HG03457 (cell line): ENCODE measurements around the gene TMEM167B.
"Not testable (repeated sequence)": the region's sequence is repeated elsewhere in the genome, so short reads cannot be mapped to it uniquely, and the experiment has no call there.

ENCODE experiments used
- ATAC-seq: cut with Tn5 transposase; IDR thresholded peaks from one replicate; pipeline ENCODE4 v1.9.1; 2021; ENCODE audit warnings: moderate number of reproducible peaks; ENCODE audit not compliant: unreplicated experiment

Gene TMEM167B

DNA sequence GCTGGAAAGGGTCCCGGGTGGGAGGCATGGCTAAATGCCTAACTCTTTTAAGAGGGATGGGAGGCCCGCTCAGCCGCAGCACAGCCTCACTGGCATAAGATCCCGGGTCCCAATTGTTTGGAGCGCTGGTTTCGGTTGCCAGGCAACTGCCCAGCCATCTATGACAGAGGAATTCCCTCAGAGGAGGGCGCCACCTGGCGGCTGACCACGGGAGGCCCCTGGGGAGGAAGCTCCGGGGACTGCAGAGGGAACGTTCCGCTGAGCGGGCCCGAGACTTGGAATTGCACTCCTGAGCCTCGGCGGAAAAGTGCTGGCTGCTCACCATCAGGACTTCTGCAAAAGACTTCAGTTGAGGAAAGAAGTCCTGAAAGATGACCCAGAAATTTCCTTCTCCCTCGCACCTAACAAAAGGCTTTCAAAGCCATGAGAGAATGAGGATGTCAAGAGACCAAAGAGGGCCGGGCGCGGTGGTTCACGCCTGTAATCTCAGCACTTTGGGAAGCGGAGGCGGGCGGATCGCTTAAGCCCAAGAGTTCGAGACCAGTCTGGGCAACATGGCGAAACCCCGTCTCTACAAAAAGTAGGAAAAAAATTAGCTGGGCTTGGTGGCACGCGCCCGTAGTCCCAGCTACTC is 22.2 kb downstream of the TMEM167B start:
- no peak for ATAC-seq

DNA sequence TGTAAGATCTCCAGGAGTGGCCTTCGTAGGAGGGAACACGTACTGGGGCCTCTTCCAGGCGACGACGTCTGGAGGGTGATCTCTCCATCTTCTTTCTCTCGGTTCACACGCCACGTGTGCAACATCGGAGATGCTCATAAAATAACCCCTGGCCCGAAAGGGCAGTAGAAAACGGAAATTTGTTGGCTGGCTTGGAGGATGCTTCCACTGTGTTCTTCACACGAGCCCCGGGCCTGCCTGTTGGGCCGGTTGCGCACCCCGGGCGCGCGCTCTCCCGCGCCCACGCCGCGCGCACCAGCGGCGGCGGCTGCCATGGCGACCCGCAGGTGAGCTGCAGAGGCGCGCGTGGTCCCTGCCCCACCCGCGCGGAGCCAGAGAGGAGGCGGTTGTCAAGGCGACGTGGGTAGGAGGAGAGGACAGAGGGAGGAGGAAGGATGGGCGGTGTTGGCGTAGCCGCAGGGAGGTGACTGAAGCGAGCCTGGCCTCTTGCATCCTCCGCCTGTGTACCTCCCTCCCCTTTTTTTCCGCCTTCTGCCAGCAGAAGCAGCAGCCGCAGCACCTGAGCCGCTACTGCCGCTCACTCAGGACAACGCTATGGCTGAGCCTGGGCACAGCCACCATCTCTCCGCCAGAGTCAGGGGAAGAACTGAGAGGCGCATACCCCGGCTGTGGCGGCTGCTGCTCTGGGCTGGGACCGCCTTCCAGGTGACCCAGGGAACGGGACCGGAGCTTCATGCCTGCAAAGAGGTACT is 23.2 kb downstream of the TMEM167B start, which contains the start of gene ELAPOR1:
TSS of gene ELAPOR1 (plus strand) at position 526 of the 752 bp plus-strand sequence. CDS start at position 595, 69 bp downstream.
- ATAC-seq = peak; percentile 48

DNA sequence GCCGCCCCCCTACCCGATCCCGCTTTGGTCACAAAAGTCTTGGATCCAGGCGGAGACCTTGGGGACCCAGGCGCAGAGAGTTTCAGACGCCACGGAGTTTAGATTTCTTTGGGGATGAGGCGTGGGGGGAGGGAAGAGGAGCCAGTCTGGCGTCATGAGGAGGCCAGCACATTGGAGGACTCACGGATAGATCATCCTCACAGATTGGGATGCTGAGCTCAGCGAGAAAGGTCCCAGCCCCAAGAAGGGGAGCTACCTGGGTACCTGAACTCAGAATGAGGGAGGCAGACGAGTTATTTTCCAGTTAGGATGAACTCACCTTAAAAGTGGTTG is 23.7 kb downstream of the TMEM167B start:
- ATAC-seq = no peak

DNA sequence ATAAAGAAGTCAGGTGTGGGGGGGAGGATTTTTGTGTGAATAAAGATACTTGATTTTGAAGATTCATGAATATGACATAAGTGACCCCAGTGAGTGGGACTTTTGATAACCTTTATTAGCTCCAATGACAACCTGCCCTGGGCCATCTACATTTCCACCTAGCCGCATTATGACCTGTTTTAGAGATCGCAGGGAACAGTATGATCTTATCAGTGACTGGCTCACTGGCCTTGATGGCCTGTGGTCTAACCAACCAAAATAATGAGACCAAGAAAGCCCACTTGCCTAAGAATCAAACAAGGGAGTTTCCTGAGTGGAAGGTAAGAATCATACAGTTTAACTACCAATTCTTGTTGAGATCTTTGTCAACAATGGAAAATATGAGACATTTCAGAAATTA is 25.1 kb downstream of the TMEM167B start:
- ATAC-seq = no peak

DNA sequence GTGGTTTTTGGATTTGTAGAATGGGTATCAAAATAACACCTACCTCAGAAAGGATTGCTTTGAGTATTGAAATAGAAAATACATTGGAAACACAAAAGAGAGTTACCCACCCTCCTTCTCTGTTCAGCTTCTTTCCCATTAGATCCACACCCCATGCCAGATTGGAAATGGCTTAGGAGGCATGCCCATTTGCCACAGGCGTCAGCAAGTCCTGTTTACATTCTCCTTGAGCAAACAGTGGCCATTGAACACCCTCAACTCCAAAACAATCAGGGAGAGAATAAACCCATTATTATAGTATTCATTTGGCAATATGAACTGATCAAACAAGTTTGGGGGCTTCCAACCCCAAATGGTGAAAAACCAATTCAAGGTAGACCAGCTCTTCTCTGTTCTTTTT is 25.7 kb downstream of the TMEM167B start:
- no peak for ATAC-seq

DNA sequence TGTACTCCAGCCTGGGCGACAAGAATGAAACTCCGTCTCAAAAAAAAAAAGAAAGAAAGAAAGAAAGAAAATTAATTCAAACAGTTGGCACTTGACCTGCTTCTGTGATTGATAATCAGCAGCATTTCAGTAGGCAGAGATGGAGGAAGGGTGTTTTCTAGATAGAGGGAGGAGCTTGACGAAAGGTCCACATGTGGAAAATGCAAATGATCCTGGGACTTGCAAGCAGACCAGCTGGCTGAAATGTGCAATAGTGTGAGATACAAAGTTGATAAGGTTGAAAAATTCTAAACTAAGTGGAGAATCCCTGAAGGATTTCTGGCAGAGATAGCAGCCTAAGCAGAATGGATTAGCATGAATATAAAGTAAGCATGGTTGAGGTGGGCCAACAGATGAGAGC is 27.5 kb downstream of the TMEM167B start:
- no peak for ATAC-seq

DNA sequence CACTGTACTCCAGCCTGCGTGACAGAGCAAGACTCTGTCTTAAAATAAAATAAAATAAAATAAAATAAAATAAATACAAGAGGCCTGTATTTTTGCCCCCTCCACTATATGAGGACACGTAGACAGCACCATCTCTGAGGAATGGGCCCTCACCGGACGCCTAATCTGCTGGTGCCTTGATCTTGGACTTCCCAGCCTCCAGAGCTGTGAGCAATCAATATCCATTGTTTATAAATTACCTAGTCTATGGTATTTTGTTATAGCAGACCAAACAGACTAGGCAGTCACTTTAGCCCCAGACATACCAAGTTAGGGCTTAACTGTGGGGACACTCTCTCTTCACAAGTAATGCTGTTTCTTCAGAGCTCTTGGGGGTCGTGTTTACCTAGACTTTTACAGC is 29.8 kb downstream of the TMEM167B start:
- ATAC-seq = no peak

DNA sequence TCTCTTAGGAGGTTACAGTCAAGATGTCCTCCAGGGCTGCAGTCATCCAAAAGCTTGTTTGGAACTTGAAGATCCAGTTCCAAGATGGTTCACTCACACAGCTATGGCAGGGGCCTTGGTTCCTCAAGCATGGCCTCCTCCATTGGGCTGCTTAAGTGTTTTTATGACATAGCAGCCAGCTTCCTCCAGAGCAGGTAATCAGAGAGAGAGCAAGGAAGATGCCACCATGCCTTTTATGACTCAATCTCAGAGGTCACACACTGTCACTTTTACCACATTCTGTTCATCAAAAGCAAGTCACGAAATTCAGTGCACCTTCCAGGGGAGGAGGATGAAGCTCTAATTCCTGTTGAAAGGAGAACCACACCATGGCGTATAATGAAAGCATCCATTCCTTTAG is 40.5 kb downstream of the TMEM167B start:
- no peak for ATAC-seq

DNA sequence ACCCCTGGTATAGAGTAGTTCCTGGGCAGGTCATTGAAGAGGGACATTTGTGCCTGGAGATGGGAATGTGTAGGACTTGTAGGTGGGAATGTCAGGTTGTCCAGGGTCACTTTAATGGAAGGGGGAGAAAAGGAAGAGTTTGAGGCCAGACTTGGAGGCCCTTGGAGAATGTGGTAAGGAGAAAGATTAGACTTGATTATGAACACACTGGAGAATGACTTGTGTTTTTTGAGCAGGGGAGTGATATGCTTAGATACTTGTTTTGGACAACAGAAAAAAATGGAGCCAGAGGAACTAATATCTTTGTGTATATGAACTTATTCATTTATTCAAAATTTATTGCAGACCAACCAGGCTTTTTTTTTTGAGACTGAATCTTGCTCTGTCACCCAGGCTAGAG is 41.2 kb downstream of the TMEM167B start:
- ATAC-seq = no peak

DNA sequence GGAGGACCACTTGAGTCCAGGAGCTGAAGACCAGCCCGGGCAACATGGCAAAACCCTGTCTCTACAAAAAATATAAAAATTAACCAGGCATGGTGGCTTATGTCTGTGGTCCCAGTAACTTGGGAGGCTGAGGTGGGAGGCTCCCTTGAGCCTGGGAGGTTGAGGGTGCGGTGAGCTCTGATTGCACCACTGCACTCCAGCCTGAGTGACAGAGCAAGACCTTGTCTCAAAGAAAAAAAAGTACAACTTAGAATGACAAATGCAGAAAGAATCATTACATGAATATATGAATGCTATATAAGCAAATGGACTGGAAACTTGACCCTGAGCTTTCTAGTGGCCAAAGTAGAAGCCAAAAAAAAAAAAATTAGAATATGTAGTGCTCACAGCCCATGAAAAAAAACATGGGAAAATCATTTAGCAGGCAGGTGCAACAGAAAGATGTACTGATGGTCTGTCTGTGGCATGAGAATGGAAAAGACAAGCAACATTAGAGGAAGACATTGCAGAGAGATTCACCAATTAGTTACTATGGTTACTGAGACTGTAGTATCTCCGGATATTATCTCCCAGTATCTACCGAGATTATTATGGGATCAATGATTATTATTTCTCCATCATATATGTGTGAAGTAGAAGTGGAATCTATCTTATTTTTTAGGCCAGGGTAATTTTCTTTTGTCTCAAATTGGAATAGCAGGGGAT is 42.6 kb downstream of the TMEM167B start:
- no peak for ATAC-seq

DNA sequence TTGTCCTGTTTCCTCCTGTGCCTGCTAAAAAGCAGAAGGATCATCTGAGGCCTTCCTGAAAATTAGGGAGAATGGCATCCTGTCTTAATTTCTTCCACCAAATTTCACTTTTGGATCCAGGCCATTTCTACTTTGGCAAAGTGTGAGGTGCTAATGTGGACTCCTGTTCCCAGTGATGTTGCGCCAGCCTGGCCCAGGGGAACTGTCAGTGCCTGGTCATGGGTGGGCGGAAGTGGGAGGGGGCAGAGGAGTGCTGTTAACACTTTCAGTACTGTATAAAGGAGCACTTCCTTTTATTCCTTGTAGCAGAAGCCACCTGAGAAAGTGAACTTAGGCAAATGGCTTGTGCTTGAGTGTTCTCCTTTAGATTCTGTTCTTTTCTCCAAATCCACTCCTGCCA is 43.3 kb downstream of the TMEM167B start:
- peak; percentile 65 for ATAC-seq

DNA sequence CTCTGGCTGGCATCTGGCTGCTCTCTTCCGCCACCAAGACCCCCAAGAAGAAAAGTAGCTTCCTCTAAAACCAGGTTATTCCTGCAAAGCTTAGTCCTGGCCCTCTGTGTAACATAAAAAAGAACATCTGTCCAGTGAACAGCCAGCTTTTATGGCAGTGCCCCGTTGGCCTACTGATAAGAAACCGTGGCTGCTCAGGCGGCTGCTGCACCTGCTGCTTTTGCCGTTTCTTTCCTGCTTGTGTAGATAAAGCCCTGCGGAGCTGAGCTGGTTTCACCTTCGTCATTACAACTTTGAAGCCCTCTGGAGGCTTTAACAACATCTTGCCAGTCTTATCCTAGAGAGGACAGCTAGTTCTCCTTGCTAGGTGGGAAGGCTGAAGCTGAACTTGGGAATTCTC is 43.9 kb downstream of the TMEM167B start:
- peak; percentile 27 for ATAC-seq

DNA sequence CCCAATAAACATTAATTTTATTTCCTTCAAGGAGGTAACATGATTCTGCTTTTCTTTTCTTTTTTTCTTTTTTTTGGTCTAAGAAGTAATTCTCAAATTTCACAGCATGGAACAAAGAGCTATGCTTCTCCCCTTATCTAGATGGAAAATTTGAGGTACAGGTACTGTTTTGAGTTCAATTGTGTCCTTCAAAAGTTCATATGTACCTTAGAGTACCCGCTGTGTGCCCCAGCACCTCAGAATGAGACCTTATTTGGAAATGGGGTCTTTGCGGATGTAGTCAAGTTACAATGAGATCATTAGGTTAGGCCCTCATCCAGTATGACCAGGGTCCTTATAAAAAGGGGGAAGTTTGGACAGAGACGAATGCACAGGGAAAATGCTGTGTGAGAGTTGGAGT is 45.4 kb downstream of the TMEM167B start:
- no peak for ATAC-seq

DNA sequence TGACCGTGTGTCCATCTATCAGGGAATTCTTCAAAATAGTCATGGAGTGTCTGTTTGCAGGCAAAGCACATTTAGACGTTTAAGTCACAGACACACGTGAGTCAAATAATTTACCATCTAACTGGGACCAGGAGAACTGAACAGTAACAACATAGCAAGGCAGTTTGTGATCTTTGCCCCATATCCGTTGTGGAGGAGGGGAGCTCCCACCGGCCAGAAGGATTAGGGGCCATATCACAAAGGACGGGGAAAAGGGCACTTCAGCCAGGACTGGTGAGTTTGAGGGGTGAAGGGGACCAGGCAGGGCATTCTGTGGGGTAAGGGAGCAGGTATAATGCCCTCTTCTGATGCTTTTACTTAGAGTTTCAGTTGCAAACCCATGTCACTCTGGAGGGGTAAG is 46.2 kb downstream of the TMEM167B start:
- no peak for ATAC-seq

DNA sequence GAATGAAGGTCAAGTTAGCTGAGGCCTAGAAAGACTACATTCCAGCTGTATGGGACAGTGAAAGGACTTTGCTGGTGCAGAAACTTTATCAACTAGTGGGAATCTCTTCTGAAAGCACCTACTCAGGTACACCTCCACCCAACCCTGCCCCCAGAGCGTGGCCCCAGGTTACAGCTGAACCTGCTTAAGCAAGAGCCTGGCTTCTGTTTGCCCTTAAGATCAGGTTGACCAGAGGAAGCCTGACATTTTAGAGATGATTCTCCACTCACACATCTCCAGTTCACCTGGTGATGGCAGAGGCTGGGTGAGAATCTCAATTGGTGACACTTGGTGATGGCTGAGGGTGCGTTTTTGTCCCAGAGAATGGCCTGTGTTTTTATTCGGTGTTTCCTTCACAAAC is 47.4 kb downstream of the TMEM167B start:
- ATAC-seq = no peak

DNA sequence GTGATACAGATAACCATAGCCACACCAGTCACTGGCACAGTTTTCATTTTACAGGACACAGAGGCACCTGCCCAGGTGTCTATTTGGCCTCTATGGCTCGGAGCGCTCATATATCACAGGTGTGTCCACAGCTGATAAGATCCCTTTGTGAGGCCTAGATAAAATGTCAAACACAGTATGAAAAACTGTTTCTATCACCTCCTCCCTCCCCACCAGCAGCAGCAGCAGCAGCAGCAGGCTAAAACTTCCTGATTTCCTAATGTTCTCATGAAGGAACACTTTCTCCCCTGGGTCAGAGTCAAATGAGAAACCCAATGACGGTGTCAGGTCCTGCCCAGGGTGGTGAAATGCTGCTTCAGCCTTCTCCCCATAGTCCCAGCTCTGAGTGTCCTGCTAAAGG is 47.8 kb downstream of the TMEM167B start:
- ATAC-seq = no peak

DNA sequence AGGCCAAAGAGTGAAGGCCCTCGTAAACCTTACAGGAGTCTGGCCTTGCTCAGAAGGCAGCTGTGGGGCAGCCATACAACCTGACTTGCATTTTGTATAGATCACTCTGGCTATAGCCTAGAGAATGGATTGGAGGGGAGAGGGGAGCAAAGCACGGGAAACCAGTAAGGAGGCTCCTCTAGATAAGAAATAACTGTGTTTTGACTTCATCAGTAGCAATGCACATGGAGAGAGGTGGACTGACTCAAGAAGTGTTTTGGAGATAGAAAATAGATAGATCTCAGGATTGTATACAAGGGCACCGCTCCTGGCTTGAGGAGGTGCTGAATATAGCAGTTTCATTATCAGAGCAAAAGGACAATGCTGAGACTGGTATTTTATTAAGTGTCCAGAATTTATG is 49.8 kb downstream of the TMEM167B start:
- no peak for ATAC-seq

DNA sequence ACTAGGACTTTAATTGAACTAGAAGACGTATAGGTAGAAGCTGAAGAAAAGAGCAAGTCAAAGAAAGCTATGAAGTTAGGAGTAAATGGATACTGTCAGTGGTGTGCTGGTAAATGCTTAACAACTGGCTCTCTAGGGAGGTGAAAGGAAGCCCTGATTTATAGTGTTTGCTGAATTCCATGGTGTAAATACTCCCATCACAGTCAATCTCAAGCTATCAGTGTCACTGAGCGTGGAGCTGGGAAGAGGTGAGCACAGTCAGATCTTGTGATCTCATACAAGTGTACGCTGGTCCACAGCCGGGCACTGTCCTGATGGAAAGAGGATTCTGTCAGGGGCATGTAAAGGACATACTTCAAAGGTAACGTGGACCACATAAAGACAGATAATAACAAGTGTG is 51.7 kb downstream of the TMEM167B start:
- ATAC-seq = no peak

DNA sequence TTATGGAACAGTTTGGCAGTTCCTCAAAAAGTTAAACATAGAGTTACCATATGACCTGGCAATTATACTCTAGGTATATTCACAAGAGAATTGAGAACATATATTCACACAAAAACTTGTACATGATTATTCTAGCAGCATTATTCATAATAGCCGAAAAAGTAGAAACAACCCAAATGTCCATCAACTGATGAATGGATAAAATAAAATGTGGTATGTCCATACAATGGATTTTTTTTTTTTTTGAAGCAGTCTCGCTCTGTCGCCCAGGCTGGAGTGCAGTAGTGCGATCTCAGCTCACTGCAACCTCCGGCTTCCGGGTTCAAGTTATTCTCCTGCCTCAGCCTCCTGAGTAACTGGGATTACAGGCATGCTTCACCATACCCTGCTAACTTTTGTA is 52.2 kb downstream of the TMEM167B start:
- ATAC-seq = not testable (repeated sequence)
